Neuronal stem cell (in vitro differentiated cells): ENCODE results near the gene CILP2.
A peak's percentile ranks its signal among the peaks of the same experiment; 100 is the strongest.

Source experiments
- DNase-seq: peaks from one replicate; pipeline ENCODE4 v3.0.0-alpha.2; 2013; ENCODE audit warnings: low spot score
- H2AFZ ChIP-seq: one replicate; pipeline ENCODE4 v1.6.1; 2013; ENCODE audit warnings: mild to moderate bottlenecking, low read length, inconsistent platforms
- H2AK5ac ChIP-seq: 2 replicates; pipeline ENCODE4 v1.6.1; 2013; ENCODE audit warnings: low read depth, mild to moderate bottlenecking, inconsistent platforms, low read length, moderate library complexity, mixed read lengths
- H2BK120ac ChIP-seq: 2 replicates; pipeline ENCODE4 v1.6.1; 2013; ENCODE audit warnings: low read depth, mild to moderate bottlenecking, inconsistent platforms, low read length, moderate library complexity, mixed read lengths
- H2BK12ac ChIP-seq: one replicate; pipeline ENCODE4 v1.6.1; 2013; ENCODE audit warnings: low read length, inconsistent platforms
- H2BK15ac ChIP-seq: 2 replicates; pipeline ENCODE4 v1.6.1; 2013; ENCODE audit warnings: mild to moderate bottlenecking, low read length, inconsistent platforms, mixed read lengths
- H2BK5ac ChIP-seq: one replicate; pipeline ENCODE4 v1.6.1; 2013; ENCODE audit warnings: inconsistent platforms, mild to moderate bottlenecking, low read length, moderate library complexity
- H3K14ac ChIP-seq: one replicate; pipeline ENCODE4 v1.6.1; 2013; ENCODE audit warnings: low read length, inconsistent platforms
- H3K18ac ChIP-seq: 2 replicates; pipeline ENCODE4 v1.6.1; 2013; ENCODE audit warnings: low read length, inconsistent platforms
- H3K23ac ChIP-seq: 2 replicates; pipeline ENCODE4 v1.6.1; 2013; ENCODE audit warnings: low read depth, mild to moderate bottlenecking, mixed read lengths, low read length, inconsistent platforms; ENCODE audit not compliant: poor library complexity
- H3K27ac ChIP-seq: replicated peaks from 3 replicates; pipeline ENCODE4 v1.5.1; 2013; ENCODE audit warnings: low read length, inconsistent platforms
- H3K27me3 ChIP-seq, 3 experiments: 2 replicates each; pipeline ENCODE4 v1.6.1; 2013; ENCODE audit warnings: low read length in 3 of 3, mild to moderate bottlenecking in 2 of 3, inconsistent platforms in 1 of 3, low read depth in 1 of 3, mixed read lengths in 1 of 3, moderate library complexity in 1 of 3; ENCODE audit not compliant: control insufficient read depth in 3 of 3, insufficient read depth in 3 of 3
- H3K36me3 ChIP-seq, 2 donors: replicated peaks in 1 of 2; 2 replicates each; pipeline ENCODE4 v1.6.1; 2013; ENCODE audit warnings: low read length in 2 of 2; ENCODE audit not compliant: control insufficient read depth in 2 of 2, insufficient read depth in 2 of 2
- H3K4ac ChIP-seq: 2 replicates; pipeline ENCODE4 v1.6.1; 2013; ENCODE audit warnings: inconsistent platforms, mild to moderate bottlenecking, low read length, moderate library complexity
- H3K4me1 ChIP-seq, 2 donors: 1 replicate in 1 of 2; 2 replicates in 1 of 2; pipeline ENCODE4 v1.6.1; 2013; ENCODE audit warnings: low read length in 2 of 2, low read depth in 1 of 2; ENCODE audit not compliant: control insufficient read depth in 2 of 2, insufficient read depth in 1 of 2
- H3K4me2 ChIP-seq: one replicate; pipeline ENCODE4 v1.6.1; 2013; ENCODE audit warnings: mild to moderate bottlenecking, low read length, inconsistent platforms; ENCODE audit not compliant: insufficient read depth, poor library complexity, severe bottlenecking
- H3K4me3 ChIP-seq, 2 donors: 2 replicates each; pipeline ENCODE4 v1.5.1; 2013; ENCODE audit warnings: low read length in 2 of 2, mild to moderate bottlenecking in 2 of 2, inconsistent platforms in 1 of 2, moderate library complexity in 1 of 2
- H3K79me1 ChIP-seq: one replicate; pipeline ENCODE4 v1.6.1; 2013; ENCODE audit warnings: low read depth, mild to moderate bottlenecking, inconsistent platforms, low read length, moderate library complexity
- H3K9ac ChIP-seq: one replicate; pipeline ENCODE4 v1.6.1; 2013; ENCODE audit warnings: mild to moderate bottlenecking, low read depth, low read length, inconsistent platforms; ENCODE audit not compliant: poor library complexity
- H3K9me3 ChIP-seq, 2 donors: replicated peaks in 1 of 2; 2 replicates each; pipeline versions ENCODE3 to v1.6.1; 2013; ENCODE audit warnings: low read length in 2 of 2, mild to moderate bottlenecking in 2 of 2, inconsistent platforms in 1 of 2, low read depth in 1 of 2, mixed read lengths in 1 of 2, moderate library complexity in 1 of 2; ENCODE audit not compliant: control insufficient read depth in 2 of 2, insufficient read depth in 1 of 2
- H4K8ac ChIP-seq: one replicate; pipeline ENCODE4 v1.6.1; 2013; ENCODE audit warnings: low read depth, mild to moderate bottlenecking, inconsistent platforms, low read length, moderate library complexity
- H4K91ac ChIP-seq: one replicate; pipeline ENCODE4 v1.6.1; 2013; ENCODE audit warnings: low read length, low read depth, mild to moderate bottlenecking, inconsistent platforms; ENCODE audit not compliant: poor library complexity
- WGBS, 2 donors: extraction: QIAGEN DNeasy Blood & Tissue Kit; methylation state at CpG; one replicate each; pipeline ENCODE4 v1.1.7; 2013; ENCODE audit warnings: missing lambda C conversion rate in 2 of 2, mixed read lengths in 1 of 2; ENCODE audit not compliant: insufficient read length in 2 of 2, insufficient replicate concordance in 1 of 2; ENCODE audit errors: extremely low coverage in 2 of 2; 5-methylcytosine and 5-hydroxymethylcytosine counted together

CILP2 gene

GRCh38 chr19:19553670-19554069, 15.6 kb downstream of the CILP2 start:
- Histone ChIP-seq H3K14ac (no peak overlapping the region), H3K23ac (peak overlapping the region; percentile 58), H2AFZ (peak overlapping the region; percentile 35), H3K4me1 (peaks cover 0 to 2% of the 10 kb centered on the region in 2 donors), H4K8ac (peak overlapping the region; percentile 99), H3K4me3 (no peak overlapping the region), H3K9ac (no peak overlapping the region), H3K36me3 (no peaks in the 10 kb centered on the region), H2BK5ac (peak overlapping the region; percentile 68), H3K79me1 (no peaks in the 10 kb centered on the region), H2BK12ac (no peak overlapping the region), H2BK120ac (peak overlapping the region; percentile 38), H4K91ac (no peak overlapping the region), H3K4ac (no peak overlapping the region), H3K27ac (no peak overlapping the region), H2AK5ac (peak overlapping the region; percentile 73), H3K27me3 (no peaks in the 10 kb centered on the region), H3K4me2 (no peak overlapping the region), H3K18ac (peak overlapping the region; percentile 88), H3K9me3 (no peaks in the 10 kb centered on the region), H2BK15ac (peak overlapping the region; percentile 99)
- WGBS, 2 donors: no CpG with 5 or more reads among the region's 10 CpGs
- DNase-seq: no peak

GRCh38 chr19:19554074-19555023, 16.3 kb downstream of the CILP2 start:
- Histone ChIP-seq H3K27ac (no peak overlapping the region), H2BK15ac (peak overlapping the region; percentile 99), H2AK5ac (peak overlapping the region; percentile 73), H3K9me3 (no peaks in the 10 kb centered on the region), H2AFZ (peak overlapping the region; percentile 35), H2BK5ac (peak overlapping the region; percentile 68), H3K27me3 (no peaks in the 10 kb centered on the region), H3K36me3 (no peaks in the 10 kb centered on the region), H3K9ac (no peak overlapping the region), H3K4ac (no peak overlapping the region), H2BK120ac (peak overlapping the region; percentile 38), H2BK12ac (no peak overlapping the region), H3K18ac (peak overlapping the region; percentile 88), H4K91ac (no peak overlapping the region), H3K4me1 (peaks cover 0 to 2% of the 10 kb centered on the region in 2 donors), H3K4me2 (no peak overlapping the region), H3K4me3 (no peak overlapping the region), H3K79me1 (peaks cover 3% of the 10 kb centered on the region), H3K23ac (peak overlapping the region; percentile 58), H4K8ac (peak overlapping the region; percentile 99), H3K14ac (no peak overlapping the region)
- no peak for DNase-seq
- WGBS, 2 donors: no CpG with 5 or more reads among the region's 34 CpGs

- peaks cover 3% of the 10 kb centered on the region for H3K79me1 ChIP-seq
- WGBS, 2 donors: no CpG with 5 or more reads among the region's 15 CpGs
- no peak overlapping the region for H4K91ac ChIP-seq
- H2BK120ac ChIP-seq: no peak overlapping the region
- H2BK15ac ChIP-seq: no peak overlapping the region
- no peak overlapping the region for H3K4me2 ChIP-seq
- H2BK5ac ChIP-seq: no peak overlapping the region
- H3K18ac ChIP-seq: no peak overlapping the region
- no peak overlapping the region for H3K27ac ChIP-seq
- no peak overlapping the region for H2AFZ ChIP-seq
- H3K36me3 ChIP-seq: no peaks in the 10 kb centered on the region
- no peak for DNase-seq
- no peak overlapping the region for H2BK12ac ChIP-seq
- H3K27me3 ChIP-seq: no peaks in the 10 kb centered on the region
- H3K23ac ChIP-seq: no peak overlapping the region
- no peak overlapping the region for H3K4me3 ChIP-seq
- H4K8ac ChIP-seq: no peak overlapping the region
- H3K9ac ChIP-seq: no peak overlapping the region
- no peaks in the 10 kb centered on the region for H3K4me1 ChIP-seq
- no peak overlapping the region for H3K14ac ChIP-seq
- H3K4ac ChIP-seq: no peak overlapping the region
- H3K9me3 ChIP-seq: no peaks in the 10 kb centered on the region
- peak overlapping the region; percentile 41 for H2AK5ac ChIP-seq
Observed at GRCh38 chr19:19558055-19558454, 20.0 kb downstream of the CILP2 start.

- Histone ChIP-seq H3K79me1 (peaks cover 3% of the 10 kb centered on the region), H2BK15ac (peak overlapping the region; percentile 26), H3K27ac (no peak overlapping the region), H2AFZ (no peak overlapping the region), H3K4me1 (no peaks in the 10 kb centered on the region), H3K4me3 (no peak overlapping the region), H3K23ac (peak overlapping the region; percentile 73), H3K36me3 (no peaks in the 10 kb centered on the region), H2BK12ac (peak overlapping the region; percentile 41), H2BK5ac (no peak overlapping the region), H3K18ac (no peak overlapping the region), H3K4ac (no peak overlapping the region), H4K8ac (no peak overlapping the region), H3K14ac (peak overlapping the region; percentile 4), H2AK5ac (peak overlapping the region; percentile 41), H3K4me2 (no peak overlapping the region), H3K9ac (no peak overlapping the region), H3K27me3 (no peaks in the 10 kb centered on the region), H4K91ac (no peak overlapping the region), H2BK120ac (no peak overlapping the region), H3K9me3 (no peaks in the 10 kb centered on the region)
- DNase-seq: no peak
- WGBS, 2 donors: no CpG with 5 or more reads among the region's 16 CpGs
Observed at GRCh38 chr19:19558636-19559035, 20.6 kb downstream of the CILP2 start.
